HepG2 (cell line): ENCODE data around the gene PSRC1. TPM values are rescaled to one million over a fixed set of nuclear protein-coding genes. Genes with fewer than 3 reads are reported as not detected.

Source experiments
- ARID5B ChIP-seq: IDR thresholded peaks from 2 replicates; pipeline ENCODE4 v1.4.0; 2020; ENCODE audit warnings: mild to moderate bottlenecking, missing genetic modification reagents
- CAMTA2 ChIP-seq: sonication (generic); formaldehyde crosslinking; IDR thresholded peaks from 2 replicates; pipeline ENCODE4 v1.4.0; 2020; ENCODE audit warnings: mild to moderate bottlenecking, missing genetic modification reagents, borderline replicate concordance
- JDP2 ChIP-seq: sonication (generic); formaldehyde crosslinking; IDR thresholded peaks from 2 replicates; pipeline ENCODE4 v1.8.1; 2022; ENCODE audit warnings: missing genetic modification reagents, borderline replicate concordance
- KLF11 ChIP-seq: IDR thresholded peaks from 2 replicates; pipeline ENCODE4 v1.6.1; 2016; ENCODE audit warnings: missing compliant biosample characterization
- MIER2 ChIP-seq: IDR thresholded peaks from 2 replicates; pipeline ENCODE4 v1.6.1; 2016; ENCODE audit warnings: missing biosample characterization, missing genetic modification reagents
- PRDM15 ChIP-seq: sonication (generic); formaldehyde crosslinking; IDR thresholded peaks from 2 replicates; pipeline ENCODE4 v1.4.0; 2020; ENCODE audit warnings: missing genetic modification reagents
- RFX5 ChIP-seq: IDR thresholded peaks from 2 replicates; pipeline ENCODE4 v1.6.1; 2011; ENCODE audit warnings: low read depth, low read length, improper control_type of control experiment
- SKI ChIP-seq: fragments of 450-650 bp; IDR thresholded peaks from one replicate; pipeline ENCODE4 v1.6.1; 2018; ENCODE audit warnings: mild to moderate bottlenecking; ENCODE audit not compliant: partially characterized antibody
- STAT5B ChIP-seq: sonication (generic); formaldehyde crosslinking; IDR thresholded peaks from 2 replicates; pipeline ENCODE4 v1.4.0; 2020; ENCODE audit warnings: missing genetic modification reagents
- SUZ12 ChIP-seq: fragments of 150-350 bp; IDR thresholded peaks from 2 replicates; pipeline ENCODE4 v1.6.1; 2014; ENCODE audit warnings: low read depth, low read length
- ZBTB44 ChIP-seq: sonication (generic); formaldehyde crosslinking; IDR thresholded peaks from 2 replicates; pipeline ENCODE4 v1.4.0; 2020; ENCODE audit warnings: missing genetic modification reagents
- ZFP41 ChIP-seq: sonication (generic); formaldehyde crosslinking; IDR thresholded peaks from 2 replicates; pipeline ENCODE4 v1.4.0; 2020; ENCODE audit warnings: mild to moderate bottlenecking, missing genetic modification reagents, borderline replicate concordance
- ZNF274 ChIP-seq: sonication (generic); formaldehyde crosslinking; IDR thresholded peaks from 2 replicates; pipeline ENCODE4 v1.5.1; 2020; ENCODE audit warnings: mild to moderate bottlenecking, missing genetic modification reagents
- ZNF3 ChIP-seq: IDR thresholded peaks from 2 replicates; pipeline ENCODE4 v1.7.0; 2017; ENCODE audit warnings: inconsistent platforms
- ZNF317 ChIP-seq: sonication (generic); formaldehyde crosslinking; IDR thresholded peaks from 2 replicates; pipeline ENCODE4 v1.5.0; 2020; ENCODE audit warnings: mild to moderate bottlenecking, missing genetic modification reagents
- ZNF678 ChIP-seq: sonication (generic); formaldehyde crosslinking; IDR thresholded peaks from 2 replicates; pipeline ENCODE4 v1.4.0; 2020; ENCODE audit warnings: mild to moderate bottlenecking, missing genetic modification reagents
- ZNF878 ChIP-seq: sonication (generic); formaldehyde crosslinking; IDR thresholded peaks from 2 replicates; pipeline ENCODE4 v1.8.1; 2023; ENCODE audit warnings: mild to moderate bottlenecking, missing genetic modification reagents, moderate library complexity
- ZSCAN25 ChIP-seq: sonication (generic); formaldehyde crosslinking; IDR thresholded peaks from 2 replicates; pipeline ENCODE4 v1.8.0; 2022; ENCODE audit warnings: mild to moderate bottlenecking, missing genetic modification reagents
- polyA plus RNA-seq, 8 experiments: library from polyadenylated mRNA; depleted of rRNA in 3 of 8; stranded (reverse) in 7 of 8; unstranded in 1 of 8; fragments of >200 nt; fragmentation: Illumina TruSeq in 4 of 8; extraction: Trizol in 4 of 8; gene quantifications; 2 replicates each; pipeline versions ENCODE4 v1.2.1 to v1.2.3, GENCODE V29; 2011 to 2016; ENCODE audit warnings: low read depth in 4 of 8, missing spikeins in 1 of 8, mixed read lengths in 1 of 8; ENCODE audit not compliant: insufficient read depth in 1 of 8
- total RNA-seq, 5 experiments: library from RNA; depleted of rRNA; stranded (reverse); fragments of >200 nt; fragmentation: Illumina TruSeq; extraction: Trizol; gene quantifications; 2 replicates each; pipeline ENCODE4 v1.2.3, GENCODE V29; 2016; ENCODE audit warnings: low read depth in 1 of 5
- TF ChIP-seq, protein P1 (sequence below): sonication (generic); formaldehyde crosslinking; conservative IDR thresholded peaks from 2 replicates; pipeline ENCODE4 v1.5.0; 2020; ENCODE audit warnings: missing genetic modification reagents

The PSRC1 gene
- total and polyA plus RNA-seq, 2 of the 13 experiments (the other 11 are each of a cell fraction or from before 2014, with no cell fraction given): 28.6 to 30.3 TPM

GRCh38 chr1:109253803-109254620, 28.9 kb downstream of the PSRC1 start (continued):
- no peak for TF ChIP-seq ZNF317 (CRISPR knock-in tag)
- TF ChIP-seq MIER2: no peak
- no peak for TF ChIP-seq ZNF678 (CRISPR knock-in tag)
- no peak for TF ChIP-seq ZFP41
- TF ChIP-seq ARID5B (CRISPR knock-in tag): peak; percentile 30; the same call in 1 of the 2 replicates
- no peak for TF ChIP-seq ZNF878
- no peak for TF ChIP-seq ZSCAN25 (CRISPR knock-in tag)
- TF ChIP-seq ZNF3: no peak
- no peak for TF ChIP-seq SKI
- TF ChIP-seq SUZ12: no peak
- TF ChIP-seq KLF11 (CRISPR knock-in tag): no peak
- TF ChIP-seq, protein P1, sequence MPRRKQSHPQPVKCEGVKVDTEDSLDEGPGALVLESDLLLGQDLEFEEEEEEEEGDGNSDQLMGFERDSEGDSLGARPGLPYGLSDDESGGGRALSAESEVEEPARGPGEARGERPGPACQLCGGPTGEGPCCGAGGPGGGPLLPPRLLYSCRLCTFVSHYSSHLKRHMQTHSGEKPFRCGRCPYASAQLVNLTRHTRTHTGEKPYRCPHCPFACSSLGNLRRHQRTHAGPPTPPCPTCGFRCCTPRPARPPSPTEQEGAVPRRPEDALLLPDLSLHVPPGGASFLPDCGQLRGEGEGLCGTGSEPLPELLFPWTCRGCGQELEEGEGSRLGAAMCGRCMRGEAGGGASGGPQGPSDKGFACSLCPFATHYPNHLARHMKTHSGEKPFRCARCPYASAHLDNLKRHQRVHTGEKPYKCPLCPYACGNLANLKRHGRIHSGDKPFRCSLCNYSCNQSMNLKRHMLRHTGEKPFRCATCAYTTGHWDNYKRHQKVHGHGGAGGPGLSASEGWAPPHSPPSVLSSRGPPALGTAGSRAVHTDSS (CRISPR knock-in tag): no peak
- no peak for TF ChIP-seq CAMTA2 (CRISPR knock-in tag)
- no peak for TF ChIP-seq RFX5
- no peak for TF ChIP-seq JDP2 (CRISPR knock-in tag)
- TF ChIP-seq ZBTB44 (CRISPR knock-in tag): no peak
- no peak; the same call in 1 of the 2 replicates for TF ChIP-seq PRDM15 (CRISPR knock-in tag)
- no peak for TF ChIP-seq STAT5B (CRISPR knock-in tag)
- TF ChIP-seq ZNF274 (CRISPR knock-in tag): no peak
